Prostate gland (tissue), 2 donors: ENCODE measurements around the gene PRDM16.

ENCODE experiments used
- CTCF ChIP-seq, 4 experiments: fragments of 200-600 bp in 2 of 4; fragments of 450-650 bp in 2 of 4; sonication (generic) in 2 of 4; IDR thresholded peaks; 1 replicate in 3 of 4; 2 replicates in 1 of 4; pipeline ENCODE4 v1.5.1; 2016 to 2019; ENCODE audit warnings: antibody characterized with exemption in 4 of 4, mild to moderate bottlenecking in 2 of 4, moderate library complexity in 2 of 4
- POLR2A ChIP-seq: fragments of 450-650 bp; IDR thresholded peaks from one replicate; pipeline ENCODE4 v1.6.1; 2016; ENCODE audit warnings: antibody characterized with exemption, mild to moderate bottlenecking

- TF ChIP-seq CTCF (IDR thresholded peaks at IDR 0.05), result no peak
- TF ChIP-seq POLR2A, result no peak
Observed at GRCh38 chr1:3192361-3192760, 123.4 kb downstream of the PRDM16 start.
